Measurements from ENCODE around the gene GPR142.

- no peak for TF ChIP-seq EP300 (IDR thresholded peaks at IDR 0.05)
- no peak for TF ChIP-seq CTCF (IDR thresholded peaks at IDR 0.05)
- no peak for TF ChIP-seq POLR2A (IDR thresholded peaks at IDR 0.05)
- TF ChIP-seq POLR2AphosphoS5 (IDR thresholded peaks at IDR 0.05): no peak
These were observed 21.7 kb upstream of the GPR142 start for GRCh38 chr17:74345433-74346241.

All from stomach (tissue), 4 donors.